HL-60 (cell line): ENCODE results near the gene LIMK1.
"Not testable (repeated sequence)": the region's sequence is repeated elsewhere in the genome, so short reads cannot be mapped to it uniquely, and the experiment has no call there.

Experiments used
- DNase-seq, 2 experiments: peaks; one replicate each; pipeline ENCODE4 v3.0.0-alpha.2; 2010 to 2020; ENCODE audit warnings: low read depth in 1 of 2, low spot score in 1 of 2
- H3K27ac ChIP-seq: fragments of 250-450 bp; sonication (Bioruptor Pico); replicated peaks from 2 replicates; pipeline ENCODE4 v1.5.1; 2020; ENCODE audit warnings: mild to moderate bottlenecking, moderate library complexity
- H3K27me3 ChIP-seq: fragments of 250-450 bp; sonication (Bioruptor Pico); 2 replicates; pipeline ENCODE4 v1.5.1; 2021; ENCODE audit warnings: mild to moderate bottlenecking, moderate library complexity; ENCODE audit not compliant: insufficient read depth, poor library complexity, severe bottlenecking
- H3K4me3 ChIP-seq: replicated peaks from 2 replicates; pipeline ENCODE4 v1.5.1; 2011; ENCODE audit warnings: mild to moderate bottlenecking, control low read depth, low read length; ENCODE audit not compliant: insufficient read depth
- CTCF ChIP-seq: IDR thresholded peaks from one replicate; pipeline ENCODE4 v1.5.1; 2011; ENCODE audit warnings: low read length, control low read depth, inconsistent platforms; ENCODE audit not compliant: insufficient read depth
- GABPA ChIP-seq: IDR thresholded peaks from 2 replicates; pipeline ENCODE4 v1.6.1; 2012; ENCODE audit warnings: low read depth
- POLR2AphosphoS5 ChIP-seq: IDR thresholded peaks from 2 replicates; pipeline ENCODE4 v1.6.1; 2012; ENCODE audit warnings: low read depth
- REST ChIP-seq: IDR thresholded peaks from 2 replicates; pipeline ENCODE4 v1.6.1; 2012; ENCODE audit warnings: low read depth; ENCODE audit not compliant: insufficient replicate concordance
- SPI1 ChIP-seq: IDR thresholded peaks from 2 replicates; pipeline ENCODE4 v1.6.1; 2012; ENCODE audit warnings: low read depth, mild to moderate bottlenecking, borderline replicate concordance

LIMK1 gene

GRCh38 chr7:74165867-74166593 is 82.4 kb downstream of the LIMK1 start:
- TF ChIP-seq CTCF (no peak), POLR2AphosphoS5 (no peak), REST (no peak), GABPA (no peak), SPI1 (no peak)
- H3K27me3 ChIP-seq, result no peaks in the 10 kb centered on the region
- no peak overlapping the region for H3K4me3 ChIP-seq
- DNase-seq, result no peak
- H3K27ac ChIP-seq, result no peak overlapping the region

DNA sequence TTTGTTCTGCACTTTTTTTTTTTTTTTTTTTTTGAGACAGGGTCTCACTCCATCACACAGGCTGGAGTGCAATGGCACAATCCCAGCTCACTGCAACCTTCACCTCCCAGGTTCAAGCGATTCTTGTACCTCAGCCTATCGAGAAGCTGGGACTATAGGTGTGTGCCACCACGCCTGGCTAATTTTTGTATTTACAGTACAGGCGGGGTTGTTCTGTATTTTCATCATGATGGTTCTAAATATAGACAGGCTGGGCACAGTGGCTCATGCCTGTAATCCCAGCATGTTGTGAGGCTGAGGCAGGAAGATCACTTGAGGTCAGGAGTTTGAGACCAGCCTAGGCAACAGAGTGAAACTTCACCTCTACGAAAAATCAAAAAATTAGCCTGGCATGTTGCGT is 83.7 kb downstream of the LIMK1 start:
- not testable (repeated sequence) for DNase-seq, H3K27ac ChIP-seq, H3K4me3 ChIP-seq, H3K27me3 ChIP-seq
